ENCODE results near the gene ATXN1L. TPM values are rescaled to one million over a fixed set of nuclear protein-coding genes. Genes with fewer than 3 reads are reported as not detected.

ATXN1L gene
- total and polyA plus RNA-seq, 12 donors, result 6.0 to 24.2 (median 18.0) TPM

GRCh38 chr16:71847096-71847495, 1.3 kb downstream of the ATXN1L start:
- Histone ChIP-seq H3K4me1 (peaks cover 0 to 33% (median 22%) of the 10 kb centered on the region in 9 donors), H3K36me3 (peaks cover 0 to 46% (median 28%) of the 10 kb centered on the region in 9 donors), H3K9me3 (no peaks in the 10 kb centered on the region), H3K27me3 (no peaks in the 10 kb centered on the region), H3K27ac (peak overlapping the region in 2 of 10 donors; percentile 93 to 97), H3K4me3 (peak overlapping the region in 8 of 10 donors; percentile 91 to 100 (median 99))
- 67 to 72% methylated on average over 3 of the region's 3 CpGs for WGBS, 2 donors
- DNase-seq (no peak), ATAC-seq (no peak)
- TF ChIP-seq CTCF (IDR thresholded peaks at IDR 0.05), result no peak
- intact Hi-C loops (cut with DNase I), result loop anchor here in 3 of 10 donors (5.0 to 10.0 kb wide), 3 partner anchors 35 to 62 kb away; partner anchors contain the start of genes AP1G1 (in 2 of the 3) and ZNF821 (in 1 of the 3)

GRCh38 chr16:71848622-71849021, 2.8 kb downstream of the ATXN1L start:
- peaks cover 0 to 60% (median 29%) of the 10 kb centered on the region in 9 donors for H3K36me3 ChIP-seq
- intact Hi-C loops (cut with DNase I), result loop anchor here in 3 of 10 donors (5.0 to 10.0 kb wide), 3 partner anchors 34 to 64 kb away; partner anchors contain the start of genes AP1G1 (in 2 of the 3) and ZNF821 (in 1 of the 3)
- 89 to 91% methylated on average over 6 of the region's 6 CpGs for WGBS, 2 donors
- DNase-seq (no peak), ATAC-seq (no peak)
- peaks cover 0 to 41% (median 22%) of the 10 kb centered on the region in 9 donors for H3K4me1 ChIP-seq
- TF ChIP-seq CTCF (IDR thresholded peaks at IDR 0.05), result no peak
- H3K27me3 ChIP-seq, result no peaks in the 10 kb centered on the region
- H3K4me3 ChIP-seq, result no peak overlapping the region
- H3K9me3 ChIP-seq, result no peaks in the 10 kb centered on the region
- H3K27ac ChIP-seq, result no peak overlapping the region

GRCh38 chr16:71851746-71852145, 6.0 kb downstream of the ATXN1L start:
- Histone ChIP-seq H3K9me3 (no peaks in the 10 kb centered on the region), H3K36me3 (peaks cover 0 to 89% (median 29%) of the 10 kb centered on the region in 9 donors), H3K4me3 (no peak overlapping the region), H3K27me3 (no peaks in the 10 kb centered on the region), H3K27ac (no peak overlapping the region), H3K4me1 (peaks cover 8 to 60% (median 23%) of the 10 kb centered on the region in 9 donors)
- ATAC-seq (peak in 1 of 8 donors; percentile 10), DNase-seq (no peak)
- no peak for TF ChIP-seq CTCF (IDR thresholded peaks at IDR 0.05)
- intact Hi-C loops (cut with DNase I), result loop anchor here in 1 of 10 donors (10.0 kb wide), 1 partner anchor 1323 kb away; no protein-coding TSS in a partner anchor
- 93 to 97% methylated on average over 8 of the region's 8 CpGs for WGBS, 2 donors

GRCh38 chr16:71852158-71852557, 6.4 kb downstream of the ATXN1L start:
- no peak for DNase-seq
- intact Hi-C loops (cut with DNase I), result loop anchor here in 1 of 10 donors (10.0 kb wide), 1 partner anchor 1323 kb away; no protein-coding TSS in a partner anchor
- Histone ChIP-seq H3K27me3 (no peaks in the 10 kb centered on the region), H3K4me3 (no peak overlapping the region), H3K36me3 (peaks cover 0 to 93% (median 29%) of the 10 kb centered on the region in 9 donors), H3K9me3 (no peaks in the 10 kb centered on the region), H3K4me1 (peaks cover 6 to 60% (median 19%) of the 10 kb centered on the region in 9 donors), H3K27ac (no peak overlapping the region)
- TF ChIP-seq CTCF (IDR thresholded peaks at IDR 0.05), result no peak
- 88 to 92% methylated on average over 3 of the region's 3 CpGs for whole genome bisulfite sequencing, 2 donors
- no peak for ATAC-seq

All from heart right ventricle (tissue), 16 donors.